GM18502 (cell line): ENCODE measurements around the gene DDX47.

Source experiments
- ATAC-seq: cut with Tn5 transposase; IDR thresholded peaks from one replicate; pipeline ENCODE4 v1.9.1; 2021; ENCODE audit warnings: mild to moderate bottlenecking; ENCODE audit not compliant: unreplicated experiment, poor library complexity

Gene DDX47

DNA sequence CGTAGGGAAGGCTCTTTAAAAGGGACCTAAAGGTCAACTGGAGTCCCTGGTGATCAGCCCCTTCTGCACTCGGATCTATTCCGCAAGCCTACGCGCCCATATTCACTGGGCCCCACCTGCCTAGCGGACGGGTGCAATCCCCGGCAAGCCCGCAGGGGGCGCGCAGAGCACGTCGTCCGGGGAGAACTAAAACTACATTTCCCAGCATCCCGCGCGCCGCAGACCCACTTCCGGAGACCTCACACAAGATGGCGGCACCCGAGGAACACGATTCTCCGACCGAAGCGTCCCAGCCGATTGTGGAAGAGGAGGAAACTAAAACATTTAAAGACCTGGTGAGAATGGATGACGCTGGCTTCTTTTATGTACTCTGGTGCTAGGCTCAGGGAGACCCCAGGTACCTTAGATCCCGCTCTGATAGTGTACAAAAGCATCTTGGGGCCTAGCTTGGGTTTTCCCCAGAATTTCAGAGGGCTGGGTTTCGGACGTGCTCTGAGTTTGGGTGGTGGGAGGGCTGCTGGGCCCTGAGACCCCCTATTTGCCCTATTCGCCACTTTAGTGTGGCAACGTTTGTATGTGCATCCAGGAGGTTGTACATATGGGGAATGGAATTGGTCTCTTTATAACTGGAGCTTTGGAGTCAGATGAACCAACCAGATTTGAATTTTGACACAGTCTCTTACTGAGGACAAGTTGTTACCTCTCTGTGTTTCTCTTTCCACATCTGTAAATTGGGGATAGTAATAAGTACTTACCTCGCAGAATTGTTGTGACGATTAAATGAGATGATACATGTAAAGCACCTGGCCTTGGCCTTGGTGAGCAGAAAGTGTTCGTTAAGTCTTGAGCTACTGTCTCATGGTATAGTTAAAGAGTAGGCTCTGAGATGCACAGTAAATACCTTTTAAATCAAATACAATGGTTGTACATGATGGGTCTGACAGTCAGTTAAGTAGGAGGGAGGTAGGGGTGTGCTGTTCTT, at the start of gene DDX47:
Gene DDX47 (plus strand): TSS at position 227 of the 982 bp plus-strand sequence. CDS start 22 bp downstream, at position 249.
- peak; percentile 85 for ATAC-seq

GRCh38 chr12:12764824-12765223, 48.3 kb upstream of the DDX47 start:
- no peak for ATAC-seq

GRCh38 chr12:12770262-12770661, 42.9 kb upstream of the DDX47 start:
- no peak for ATAC-seq

DNA sequence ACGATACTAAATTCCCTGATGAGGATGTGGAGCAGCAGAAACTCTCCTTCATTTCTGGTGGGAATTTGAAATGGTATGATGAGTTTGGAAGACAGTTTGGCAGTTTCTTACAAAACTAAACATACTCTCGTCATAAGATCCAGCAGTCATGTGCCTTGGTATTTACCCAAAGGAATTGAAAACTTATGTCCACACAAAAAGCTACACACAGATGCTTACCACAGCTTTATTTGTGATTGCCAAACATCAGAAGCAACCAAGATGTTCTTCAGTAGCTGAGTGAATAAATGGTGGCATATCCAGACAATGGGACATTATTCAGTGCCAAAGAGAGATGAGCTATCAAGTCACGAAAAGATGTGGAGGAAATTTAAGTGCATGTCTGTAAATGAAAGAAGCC, 38.4 kb upstream of the DDX47 start:
- no peak for ATAC-seq

- no peak for ATAC-seq
Measured at GRCh38 chr12:12776261-12776660, 36.9 kb upstream of the DDX47 start.

DNA sequence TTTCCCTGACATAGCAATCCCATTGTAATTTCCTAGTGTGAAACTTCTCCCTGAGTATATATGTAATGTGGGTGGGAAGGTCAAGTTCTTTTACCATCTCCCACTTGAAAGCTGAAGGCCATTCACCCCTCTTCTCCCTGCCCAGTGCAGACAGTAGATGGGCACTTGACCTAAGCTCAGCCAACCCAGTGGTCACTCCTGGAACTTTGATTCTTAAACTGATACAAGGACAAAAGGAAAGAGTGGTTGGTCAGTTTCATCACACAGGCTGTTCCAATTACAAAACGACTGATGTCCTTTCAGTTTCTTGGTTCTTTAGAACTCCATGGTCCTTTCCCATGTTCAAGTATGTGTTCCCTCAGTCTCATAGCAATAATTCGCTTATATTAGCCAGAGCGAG, 36.1 kb upstream of the DDX47 start:
- no peak for ATAC-seq

GRCh38 chr12:12779007-12779406, 34.1 kb upstream of the DDX47 start:
- ATAC-seq, result no peak

GRCh38 chr12:12779529-12779928, 33.6 kb upstream of the DDX47 start:
- ATAC-seq, result no peak

- no peak for ATAC-seq
Measured at GRCh38 chr12:12784116-12784515, 29.0 kb upstream of the DDX47 start.

- no peak for ATAC-seq
Measured at GRCh38 chr12:12784911-12785814, 28.0 kb upstream of the DDX47 start, which contains the start of gene APOLD1. Gene APOLD1, plus strand, starts transcription at chr12:12785659. Its CDS starts 33 bp downstream, at chr12:12785692.

- peak; percentile 9 for ATAC-seq
Measured at GRCh38 chr12:12786351-12786705, 26.8 kb upstream of the DDX47 start.

- peak; percentile 82 for ATAC-seq
Measured at GRCh38 chr12:12786706-12787601, 26.2 kb upstream of the DDX47 start.

GRCh38 chr12:12788131-12788530, 25.0 kb upstream of the DDX47 start:
- no peak for ATAC-seq

DNA sequence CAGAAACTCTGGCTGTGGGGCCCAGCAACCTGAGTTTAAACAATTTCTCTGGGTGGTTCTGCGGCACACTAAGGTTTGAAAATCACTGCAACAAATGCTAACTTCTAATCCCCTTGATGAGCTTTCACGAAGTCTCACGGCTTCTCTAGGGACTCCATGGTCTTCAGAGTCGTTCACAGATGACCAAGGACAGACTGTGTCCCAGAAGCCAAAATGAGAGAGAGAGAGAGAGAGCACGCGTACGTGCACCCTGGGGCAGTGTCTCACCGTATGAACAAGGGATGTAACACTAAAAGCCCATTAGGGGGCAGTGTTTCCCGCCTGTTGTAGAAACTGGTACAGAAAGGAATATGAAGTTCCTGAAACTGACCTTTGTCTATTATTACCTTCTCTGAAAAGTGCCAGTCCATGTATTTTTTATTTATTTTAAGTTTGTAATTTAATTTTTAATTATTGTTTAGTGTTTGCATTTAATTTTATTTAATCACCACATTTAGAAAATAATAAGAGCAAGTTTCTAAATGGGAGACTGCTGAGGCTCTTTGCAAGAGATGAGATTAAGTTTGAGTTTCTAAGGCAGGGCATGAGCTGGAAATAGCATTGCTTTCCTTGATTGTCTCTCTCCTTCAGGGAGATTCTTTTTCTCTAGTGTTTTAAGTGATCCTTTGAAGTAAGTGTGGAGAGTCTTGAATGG, 24.3 kb upstream of the DDX47 start:
- peak; percentile 59 for ATAC-seq

DNA sequence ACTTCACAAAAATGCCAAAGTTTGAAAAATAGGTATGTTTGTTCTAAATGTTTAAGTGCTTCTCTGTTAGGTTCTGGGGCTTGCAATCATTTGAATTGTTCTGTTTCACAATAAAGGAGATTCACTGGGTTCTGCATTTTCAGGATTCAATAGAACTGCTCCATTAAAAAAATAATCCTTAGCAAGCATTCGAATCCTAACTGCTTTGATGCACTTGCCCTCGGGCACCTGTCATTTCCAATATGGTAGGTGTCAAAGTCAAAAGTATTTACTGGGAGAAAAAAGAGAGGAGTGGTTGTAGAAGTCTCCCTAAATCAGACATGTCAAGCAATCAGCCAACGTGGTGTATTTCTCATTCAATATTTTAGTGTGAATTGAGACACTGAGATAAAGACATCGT, 22.2 kb upstream of the DDX47 start:
- ATAC-seq, result no peak

GRCh38 chr12:12791756-12792369, 21.3 kb upstream of the DDX47 start:
- ATAC-seq, result no peak

GRCh38 chr12:12792421-12792820, 20.7 kb upstream of the DDX47 start:
- ATAC-seq, result no peak

DNA sequence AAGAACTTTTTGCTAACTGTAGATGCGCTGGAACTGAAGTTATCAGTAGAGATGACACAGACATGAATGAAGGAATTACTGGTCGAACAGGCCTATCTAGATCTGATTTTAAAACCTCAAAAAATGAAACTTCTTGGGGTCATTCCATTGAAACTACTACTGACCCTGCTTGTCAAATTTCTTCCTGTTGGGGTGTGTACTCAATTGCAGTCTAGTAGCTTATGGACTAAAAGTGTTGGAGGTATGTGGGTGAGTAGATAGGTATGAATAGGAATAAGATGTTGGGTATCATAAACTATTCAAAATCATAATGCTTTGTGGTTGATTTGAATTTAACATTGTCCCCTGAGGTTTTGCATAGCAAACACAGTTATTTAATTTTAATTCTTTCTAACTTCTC, 18.5 kb upstream of the DDX47 start:
- no peak for ATAC-seq

GRCh38 chr12:12796171-12796570, 17.0 kb upstream of the DDX47 start:
- ATAC-seq, result no peak
